Measurements from ENCODE around the gene SORCS3. TPM values are rescaled to one million over a fixed set of nuclear protein-coding genes. Genes with fewer than 3 reads are reported as not detected.

SORCS3 gene
- total and polyA plus RNA-seq, 2 of the 13 experiments (the other 11 are each of a cell fraction or from before 2014, with no cell fraction given): 0.07 TPM; not detected in 1

GRCh38 chr10:105206616-105207015 is 565.5 kb downstream of the SORCS3 start (continued):
- TF ChIP-seq PRDM10 (CRISPR knock-in tag; IDR thresholded peaks at IDR 0.05; ENCODE audit: low read depth) (no peak), SP4 (CRISPR knock-in tag; IDR thresholded peaks at IDR 0.05) (no peak), ZNF713 (CRISPR knock-in tag; IDR thresholded peaks at IDR 0.05) (no peak), SNAI1 (CRISPR knock-in tag; IDR thresholded peaks at IDR 0.05; ENCODE audit: borderline replicate concordance) (no peak)

- Histone ChIP-seq H3K79me2 (ENCODE audit: insufficient read depth, low read length) (no peaks in the 10 kb centered on the region), H2AFZ (ENCODE audit: low read length) (no peak overlapping the region), H3K27ac (ENCODE audit: extremely low read length, insufficient read depth, low read length) (no peak overlapping the region), H3K27me3 (ENCODE audit: control insufficient read depth in 1 of 2, insufficient read depth in 2 of 2, low read length in 2 of 2) (no peaks in the 10 kb centered on the region), H3K4me2 (ENCODE audit: low read depth, low read length) (no peak overlapping the region), H3K9me3 (ENCODE audit: low read length) (peaks cover 57% of the 10 kb centered on the region), H4K20me1 (ENCODE audit: insufficient read depth, low read length) (no peaks in the 10 kb centered on the region), H3K4me3 (replicated peaks in 1 of 3; ENCODE audit: insufficient read depth in 1 of 3, low read depth in 2 of 3, low read length in 3 of 3) (no peak overlapping the region), H3K9ac (ENCODE audit: insufficient read depth, low read depth, low read length) (no peak overlapping the region), H3K4me1 (ENCODE audit: insufficient read depth, low read length) (no peaks in the 10 kb centered on the region), H3K36me3 (replicated peaks in 1 of 2; ENCODE audit: control insufficient read depth in 1 of 2, insufficient read depth in 2 of 2, low read length in 2 of 2) (no peaks in the 10 kb centered on the region)
- FAIRE-seq (no peak), DNase-seq (ENCODE audit: low spot score) (no peak), ATAC-seq (no peak)
- no TSS peak for BruUV-seq (replicated peaks)
- ChIA-PET POLR2A (no interaction called here), CTCF (ENCODE audit: low intra/inter-chr PET ratio, low total read pairs) (no interaction called here)
- 0% methylated on average over 4 of the region's 4 CpGs for WGBS (ENCODE audit: low lambda C conversion rate)
- intact Hi-C loops (cut with micrococcal nuclease; ENCODE audit: unreplicated experiment) (no loop called here), in situ Hi-C loops (cut with HindIII; ENCODE audit: extremely low pct_ligation_motif_present, low pct_unique_long_range_greater_than_20kb) (no loop called here)
- TF ChIP-seq SYNCRIP (IDR thresholded peaks at IDR 0.05; ENCODE audit: insufficient read depth, low read depth, low read length) (no peak), ZNF142 (CRISPR knock-in tag; IDR thresholded peaks at IDR 0.05) (no peak), IRX3 (CRISPR knock-in tag; IDR thresholded peaks at IDR 0.05; ENCODE audit: borderline replicate concordance, low read depth) (no peak), FIP1L1 (IDR thresholded peaks at IDR 0.05; ENCODE audit: borderline replicate concordance, insufficient read depth, low read depth, low read length) (no peak), MZF1 (CRISPR knock-in tag; IDR thresholded peaks at IDR 0.05; ENCODE audit: borderline replicate concordance) (no peak), ZFP1 (CRISPR knock-in tag; IDR thresholded peaks at IDR 0.05) (no peak), FOXA1 (IDR thresholded peaks at IDR 0.05) (no peak), FOXA1 (CRISPR knock-in tag; IDR thresholded peaks at IDR 0.05) (no peak), SALL1 (CRISPR knock-in tag; IDR thresholded peaks at IDR 0.05) (no peak)
Measured at GRCh38 chr10:105207476-105207995, 566.4 kb downstream of the SORCS3 start.

Data from HepG2 (cell line).